GM19328 (cell line): ENCODE measurements around the gene ROR1.
"Not testable (repeated sequence)": the region's sequence is repeated elsewhere in the genome, so short reads cannot be mapped to it uniquely, and the experiment has no call there.

Source experiments
- ATAC-seq: cut with Tn5 transposase; IDR thresholded peaks from one replicate; pipeline ENCODE4 v1.9.1; 2021; ENCODE audit warnings: mild to moderate bottlenecking, moderate library complexity; ENCODE audit not compliant: unreplicated experiment

ROR1 gene

GRCh38 chr1:63821091-63822005 lies 47.5 kb downstream of the ROR1 start:
- no peak for ATAC-seq

GRCh38 chr1:63822540-63822939 lies 48.7 kb downstream of the ROR1 start:
- ATAC-seq, result no peak

DNA sequence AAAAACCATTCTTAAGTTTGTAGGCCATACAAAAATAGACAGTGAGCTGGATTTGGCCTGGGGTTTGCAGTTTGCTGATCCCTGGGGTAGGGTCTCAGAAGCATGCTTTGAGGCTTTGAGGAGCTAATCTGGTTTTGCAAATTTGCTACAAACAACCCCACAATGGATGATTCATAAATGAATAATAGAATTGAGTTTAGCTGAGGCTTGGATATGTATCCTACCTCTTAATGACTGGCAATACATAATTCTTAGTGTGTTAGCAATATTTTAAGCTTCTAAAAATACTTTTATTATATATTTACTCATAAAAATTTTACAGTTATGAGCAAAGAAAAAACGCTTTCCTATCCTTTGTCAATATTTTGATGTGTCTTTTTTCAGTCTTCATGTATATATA lies 50.6 kb downstream of the ROR1 start:
- no peak for ATAC-seq

GRCh38 chr1:63825111-63825510 lies 51.3 kb downstream of the ROR1 start:
- ATAC-seq, result no peak

DNA sequence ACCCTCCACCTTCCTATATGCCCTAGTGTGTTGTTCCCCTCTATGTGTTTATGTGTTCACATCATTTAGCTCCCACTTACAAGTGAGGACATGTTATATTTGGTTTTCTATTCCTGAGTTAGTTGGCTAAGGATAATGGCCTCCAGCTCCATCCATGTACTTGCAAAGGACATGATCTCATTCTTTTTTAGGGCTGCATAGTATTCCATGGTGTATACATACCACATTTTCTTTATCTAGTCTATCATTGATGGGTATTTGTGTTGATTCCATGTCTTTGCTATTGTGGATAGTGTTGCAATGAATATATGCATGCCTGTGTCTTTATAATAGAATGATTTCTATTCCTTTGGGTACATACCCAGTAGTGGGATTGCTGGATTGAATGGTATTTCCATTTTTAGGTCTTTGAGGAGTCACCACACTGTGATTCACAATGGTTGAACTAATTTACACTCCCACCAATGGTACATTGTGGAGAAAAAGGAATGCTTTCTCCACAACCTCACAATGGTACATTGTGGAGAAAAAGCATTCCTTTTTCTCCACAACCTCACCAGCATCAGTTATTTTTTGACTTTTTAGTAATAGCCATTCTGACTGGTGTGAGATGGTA lies 52.5 kb downstream of the ROR1 start:
- not testable (repeated sequence) for ATAC-seq

DNA sequence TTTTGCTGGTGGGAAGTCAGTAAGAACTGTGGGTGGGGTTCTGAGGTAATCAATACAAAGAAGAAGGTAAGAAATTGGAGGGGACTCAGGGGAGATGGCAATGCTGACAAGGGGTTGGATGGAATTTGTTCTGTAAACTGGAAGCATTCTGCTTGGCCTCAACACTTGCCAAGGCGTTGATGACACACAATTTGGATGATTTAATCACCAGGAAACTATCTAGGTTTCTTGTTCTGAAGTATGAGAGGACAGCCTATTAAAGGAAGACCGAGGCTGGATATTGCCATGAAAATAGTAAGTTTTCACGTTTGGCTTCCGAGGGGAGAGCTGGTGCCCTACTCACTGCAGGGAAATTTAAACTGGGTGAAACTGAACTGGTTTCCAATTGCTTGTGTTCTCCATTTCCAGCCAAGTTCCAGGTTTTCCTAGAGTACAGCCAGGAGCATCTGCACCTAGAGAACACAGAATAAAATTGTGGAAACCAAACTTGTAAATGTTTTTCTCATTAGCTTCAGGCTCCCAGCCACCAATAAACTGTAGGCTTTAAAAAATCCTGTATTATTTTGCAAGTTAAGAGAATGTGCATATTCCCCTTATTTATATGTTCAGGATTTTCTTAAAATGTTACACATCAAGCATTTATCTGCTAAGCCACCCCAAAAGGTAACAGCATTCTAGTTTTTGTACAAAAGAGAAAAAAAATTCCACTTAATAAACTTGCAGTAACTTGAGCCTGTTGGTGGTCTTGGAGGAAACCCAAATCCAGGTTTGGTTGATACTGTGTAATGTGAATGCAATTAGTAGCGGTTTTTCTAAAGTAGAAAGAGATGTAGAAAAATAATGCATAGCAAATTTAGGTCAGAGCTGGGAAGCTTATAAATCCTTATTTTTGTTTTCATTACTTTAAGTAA lies 53.8 kb downstream of the ROR1 start:
- ATAC-seq, result no peak

GRCh38 chr1:63828322-63829044 lies 54.7 kb downstream of the ROR1 start:
- ATAC-seq, result peak; percentile 89

DNA sequence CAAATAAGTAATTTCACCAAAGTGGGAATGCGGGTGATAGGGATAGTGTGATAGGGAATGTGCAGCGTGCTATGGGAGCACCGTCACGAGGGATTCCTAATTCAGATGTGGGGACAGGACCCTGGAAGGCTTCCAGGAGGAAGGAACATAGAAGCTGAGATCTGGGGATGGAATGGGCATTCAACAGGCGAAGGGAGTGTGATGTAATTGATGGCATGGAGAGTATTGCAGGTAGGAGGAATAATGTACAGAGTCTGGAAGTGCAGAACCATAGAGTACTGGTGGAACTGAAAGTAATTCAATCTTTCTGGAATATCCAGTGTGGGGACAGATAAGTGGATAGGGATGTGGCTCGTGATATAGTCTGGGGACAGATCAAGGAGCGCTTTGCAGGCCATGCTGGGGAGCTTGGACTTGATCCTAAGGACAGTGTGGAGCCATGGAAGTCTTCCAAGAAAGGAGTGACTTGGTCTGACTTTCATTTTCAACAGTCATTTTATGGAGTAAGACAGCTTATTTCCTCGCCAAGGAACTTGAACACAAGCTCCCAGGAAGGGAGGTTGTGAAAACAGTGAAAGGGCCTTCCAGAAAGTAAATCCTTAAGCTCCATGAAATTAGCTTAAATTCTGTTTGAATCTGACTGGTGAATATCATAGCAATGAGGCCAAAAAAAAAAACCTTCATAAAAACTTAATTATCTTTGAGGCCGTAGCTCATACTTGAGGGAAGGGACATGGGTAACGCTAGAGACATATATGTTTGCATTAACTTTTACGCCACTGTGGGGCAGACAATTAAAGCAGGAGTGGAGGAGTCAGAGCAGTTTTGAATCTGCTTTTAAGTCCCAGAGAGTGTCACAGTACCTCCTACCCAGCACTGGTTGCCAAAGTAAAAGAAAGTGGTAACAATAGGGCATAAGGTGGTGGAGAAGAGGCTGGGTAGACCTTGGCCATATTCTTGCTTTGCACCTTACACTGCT lies 55.8 kb downstream of the ROR1 start:
- ATAC-seq, result no peak

- no peak for ATAC-seq
Observed at GRCh38 chr1:63831409-63831808, 57.6 kb downstream of the ROR1 start.

- ATAC-seq, result no peak
Observed at GRCh38 chr1:63833363-63834119, 59.7 kb downstream of the ROR1 start.

- ATAC-seq, result no peak
Observed at GRCh38 chr1:63835128-63835527, 61.3 kb downstream of the ROR1 start.

DNA sequence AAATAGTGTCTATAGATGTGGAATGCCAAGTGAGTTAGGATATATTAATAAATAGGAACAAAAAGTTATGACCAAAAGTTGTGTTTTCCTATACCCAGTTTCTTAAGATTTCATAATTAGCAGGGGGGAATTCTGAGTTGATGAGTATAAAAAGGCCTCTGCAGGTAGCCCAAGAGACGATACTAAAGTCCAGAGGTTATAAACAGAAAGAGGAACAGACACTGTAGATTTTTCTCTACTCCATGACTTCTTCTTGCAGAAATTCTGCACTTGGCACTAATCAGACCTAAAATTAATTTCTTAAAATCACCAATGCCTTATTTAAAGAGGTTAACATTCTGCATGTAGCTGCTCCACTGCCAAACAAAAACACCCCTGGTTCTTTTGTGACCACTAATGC lies 62.6 kb downstream of the ROR1 start:
- no peak for ATAC-seq

DNA sequence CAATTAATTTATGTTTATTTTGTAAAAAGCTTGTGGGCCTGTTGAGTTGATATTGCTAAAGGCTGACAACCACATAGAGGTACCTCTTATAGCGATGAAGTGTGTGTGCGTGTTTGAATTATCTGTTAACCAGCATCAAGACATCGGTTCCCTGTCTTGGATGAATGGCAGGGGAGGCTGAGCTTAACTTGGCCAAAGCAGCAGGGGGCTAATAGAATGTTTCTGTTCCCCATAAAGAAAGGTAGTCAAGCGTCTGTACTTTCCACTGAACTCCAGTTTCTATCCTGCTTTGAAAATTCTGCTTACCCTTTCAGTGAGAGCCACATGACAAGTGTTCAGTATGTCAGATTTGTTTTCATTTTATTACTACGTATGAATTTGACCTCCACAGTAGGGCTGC lies 63.0 kb downstream of the ROR1 start:
- no peak for ATAC-seq

GRCh38 chr1:63843010-63843409 lies 69.2 kb downstream of the ROR1 start:
- ATAC-seq, result no peak

DNA sequence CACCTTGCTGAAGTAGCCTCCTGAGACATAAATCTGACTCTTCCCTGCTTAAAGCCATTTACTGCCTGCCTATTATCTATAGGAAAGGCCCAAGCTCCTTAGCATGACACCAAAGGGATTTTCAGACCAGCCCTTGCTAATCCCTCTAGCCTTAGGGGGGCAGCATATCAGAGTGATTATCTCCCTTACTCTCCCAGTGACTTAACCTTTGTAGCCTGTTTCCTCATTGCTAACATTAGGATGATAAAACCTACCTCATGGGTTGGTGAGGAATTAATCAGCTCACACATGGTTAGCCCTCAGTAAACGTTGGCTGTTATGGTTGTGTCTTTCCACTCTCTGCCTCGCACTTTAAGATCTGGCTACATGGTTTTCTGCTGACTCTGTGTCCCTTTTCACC lies 70.1 kb downstream of the ROR1 start:
- no peak for ATAC-seq

- no peak for ATAC-seq
Observed at GRCh38 chr1:63845346-63845745, 71.5 kb downstream of the ROR1 start.

DNA sequence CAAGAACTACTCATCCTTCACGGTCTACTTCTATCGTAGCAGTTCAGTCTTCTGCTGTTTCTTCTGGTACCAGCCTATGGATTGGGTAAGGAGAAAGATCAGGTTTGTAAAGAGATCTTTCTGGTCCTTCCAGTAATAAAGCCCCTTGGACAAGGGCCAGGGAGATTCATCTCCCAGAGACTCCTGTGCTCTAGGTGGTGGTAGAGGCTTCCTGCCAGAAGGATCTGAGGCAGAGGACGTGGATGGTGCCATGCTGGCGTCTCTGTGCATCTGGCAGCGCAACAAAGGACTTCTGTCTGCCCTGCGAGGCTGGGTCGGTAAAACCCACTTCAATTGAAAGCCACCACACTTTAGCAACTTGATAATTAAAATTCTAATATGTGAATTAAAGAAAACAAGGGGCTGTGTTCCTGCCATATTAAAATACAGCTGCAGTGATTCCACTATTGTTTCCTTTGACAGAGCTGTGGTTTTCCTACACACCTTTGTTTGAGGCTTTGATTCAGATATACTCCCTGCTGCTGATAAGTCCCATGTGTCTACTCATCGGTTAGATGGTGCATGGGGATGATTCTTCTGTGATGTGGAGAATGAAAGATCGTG lies 73.6 kb downstream of the ROR1 start:
- no peak for ATAC-seq

DNA sequence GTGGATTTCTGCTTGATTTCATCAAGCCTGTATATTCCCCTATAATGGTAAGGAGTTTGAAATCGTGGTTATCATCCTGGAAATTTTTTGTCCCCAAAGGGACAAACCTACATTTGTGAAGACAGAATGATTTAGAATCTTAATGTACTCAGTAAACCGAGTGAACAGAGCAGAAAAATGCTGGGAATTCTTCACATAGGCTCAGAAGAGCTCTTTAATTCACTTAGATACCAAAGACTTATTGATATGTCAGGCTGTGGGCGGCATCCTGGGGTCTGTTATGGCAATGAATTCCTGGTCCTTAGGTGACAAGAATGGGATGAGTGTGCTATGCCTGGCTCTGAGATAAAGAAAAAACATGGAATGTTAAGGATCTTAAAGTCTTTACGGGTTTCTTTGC lies 74.9 kb downstream of the ROR1 start:
- no peak for ATAC-seq
